Endothelial cell of umbilical vein (primary cell): ENCODE results near the gene TARBP2. TPM values are rescaled to one million over a fixed set of nuclear protein-coding genes. Genes with fewer than 3 reads are reported as not detected.

Source experiments
- BruUV-seq: library from RNA; stranded (reverse); fragments of 400-500 nt; replicated peaks from 2 replicates; lab custom pipeline; 2021; lab: Mats Ljungman, UMichigan
- CTCF ChIA-PET: fragments of 300-600, 350-600 bp; sonication (Branson Sonifier 250); formaldehyde crosslinking; loops from one replicate; lab custom pipeline; 2021; ENCODE audit warnings: antibody characterized with exemption, inconsistent platforms; lab: Charles Lee
- POLR2A ChIA-PET: fragments of 300-600, 350-600 bp; sonication (Branson Sonifier 250); formaldehyde crosslinking; loops from one replicate; lab custom pipeline; 2021; ENCODE audit warnings: antibody characterized with exemption, inconsistent platforms; lab: Charles Lee
- DNase-seq: peaks from one replicate; pipeline ENCODE4 v3.0.0-alpha.2; 2011; ENCODE audit warnings: low read depth, low spot score
- FAIRE-seq: peaks from 2 replicates; lab custom pipeline; 2011; peaks lifted over from hg19 to GRCh38; lab: Jason Lieb, UNC
- H2AFZ ChIP-seq: 2 replicates; pipeline ENCODE4 v1.6.0; 2012; ENCODE audit warnings: low read depth, low read length, control low read depth, inconsistent platforms
- H3K27ac ChIP-seq: 2 replicates; pipeline ENCODE4 v1.5.1; 2011; ENCODE audit warnings: low read depth, mild to moderate bottlenecking, control low read depth, low read length, moderate library complexity; ENCODE audit not compliant: insufficient read depth
- H3K27me3 ChIP-seq, 2 experiments: 2 replicates each; pipeline versions ENCODE4 v1.6.0 to v1.6.1; 2011; ENCODE audit warnings: low read length in 2 of 2, mixed read lengths in 1 of 2; ENCODE audit not compliant: control insufficient read depth in 2 of 2, insufficient read depth in 2 of 2
- H3K36me3 ChIP-seq, 2 experiments: 2 replicates in 1 of 2; 3 replicates in 1 of 2; pipeline ENCODE4 v1.5.1; 2011; ENCODE audit warnings: low read length in 2 of 2, mild to moderate bottlenecking in 1 of 2, moderate library complexity in 1 of 2; ENCODE audit not compliant: control insufficient read depth in 2 of 2, insufficient read depth in 2 of 2; ENCODE audit errors: extremely low read depth in 1 of 2
- H3K4me1 ChIP-seq: 3 replicates; pipeline ENCODE4 v1.5.1; 2011; ENCODE audit warnings: mild to moderate bottlenecking, low read length; ENCODE audit not compliant: control insufficient read depth, insufficient read depth; ENCODE audit errors: extremely low read depth
- H3K4me2 ChIP-seq: 2 replicates; pipeline ENCODE4 v1.6.1; 2011; ENCODE audit warnings: low read length, control low read depth, mixed read lengths; ENCODE audit not compliant: insufficient read depth
- H3K4me3 ChIP-seq, 3 experiments: fragments of 200-600 bp in 1 of 3; sonication (generic), shearing (Covaris generic) in 1 of 3; replicated peaks in 1 of 3; 2 replicates each; pipeline ENCODE4 v1.5.1; 2011 to 2016; ENCODE audit warnings: control low read depth in 3 of 3, low read length in 3 of 3, mild to moderate bottlenecking in 2 of 3, inconsistent platforms in 1 of 3, low read depth in 1 of 3, moderate library complexity in 1 of 3; ENCODE audit not compliant: insufficient read depth in 1 of 3
- H3K79me2 ChIP-seq: 2 replicates; pipeline ENCODE4 v1.6.0; 2012; ENCODE audit warnings: low read length, inconsistent platforms; ENCODE audit not compliant: control insufficient read depth, insufficient read depth
- H3K9ac ChIP-seq: replicated peaks from 2 replicates; pipeline ENCODE3; 2011; ENCODE audit warnings: low read length, control low read depth; ENCODE audit not compliant: insufficient read depth; ENCODE audit errors: extremely low read depth
- H3K9me1 ChIP-seq: replicated peaks from 3 replicates; pipeline ENCODE4 v1.6.0; 2011; ENCODE audit warnings: mild to moderate bottlenecking, low read length; ENCODE audit not compliant: control insufficient read depth, insufficient read depth; ENCODE audit errors: extremely low read depth
- H3K9me3 ChIP-seq: replicated peaks from 2 replicates; pipeline ENCODE4 v1.5.1; 2012; ENCODE audit warnings: low read length, inconsistent platforms; ENCODE audit not compliant: control insufficient read depth, insufficient read depth
- H4K20me1 ChIP-seq: replicated peaks from 2 replicates; pipeline ENCODE3; 2011; ENCODE audit warnings: mild to moderate bottlenecking, low read length; ENCODE audit not compliant: control insufficient read depth, insufficient read depth; ENCODE audit errors: extremely low read depth
- EZH2 ChIP-seq: IDR thresholded peaks from 2 replicates; pipeline ENCODE4 v1.6.1; 2012; ENCODE audit warnings: borderline replicate concordance, low read depth, mild to moderate bottlenecking, moderate library complexity, low read length, inconsistent platforms; ENCODE audit not compliant: severe bottlenecking
- FOS ChIP-seq: IDR thresholded peaks from 2 replicates; pipeline ENCODE4 v1.6.1; 2011; ENCODE audit warnings: mild to moderate bottlenecking, low read length, moderate library complexity, borderline replicate concordance; ENCODE audit not compliant: insufficient read depth
- GATA2 ChIP-seq: IDR thresholded peaks from 2 replicates; pipeline ENCODE4 v1.7.0; 2011; ENCODE audit warnings: low read depth, mild to moderate bottlenecking, moderate library complexity, mixed read lengths, low read length; ENCODE audit not compliant: insufficient read length, insufficient read depth
- JUN ChIP-seq: IDR thresholded peaks from 2 replicates; pipeline ENCODE4 v1.6.1; 2011; ENCODE audit warnings: borderline replicate concordance, low read depth; ENCODE audit not compliant: insufficient read length, insufficient read depth
- MYC ChIP-seq: IDR thresholded peaks from one replicate; pipeline ENCODE4 v1.6.1; 2011; ENCODE audit warnings: mild to moderate bottlenecking, low read depth, low read length
- POLR2A ChIP-seq: IDR thresholded peaks from 2 replicates; pipeline ENCODE4 v1.6.1; 2012; ENCODE audit warnings: low read depth, mild to moderate bottlenecking, control low read depth, low read length
- POLR2AphosphoS5 ChIP-seq: IDR thresholded peaks from 2 replicates; pipeline ENCODE4 v1.6.1; 2012; ENCODE audit warnings: low read depth, mild to moderate bottlenecking, control low read depth, low read length, moderate library complexity; ENCODE audit not compliant: insufficient read depth
- dilution Hi-C: fragments of 300-500 bp; cut with MboI; formaldehyde crosslinking; loops from one replicate; pipeline ENCODE4 v1.15.0; 2019; ENCODE audit warnings: low sequenced_read_pairs; ENCODE audit not compliant: extremely low pct_ligation_motif_present
- intact Hi-C: fragments of 100-400 bp; cut with micrococcal nuclease; formaldehyde crosslinking; loops from one replicate; pipeline ENCODE4 v1.10.0; 2022
- polyA plus RNA-seq, 4 experiments: library from polyadenylated mRNA; depleted of rRNA in 3 of 4; stranded (reverse) in 3 of 4; unstranded in 1 of 4; fragments of >200 nt; gene quantifications; 2 replicates each; pipeline versions ENCODE4 v1.2.1 to v1.2.3, GENCODE V29; 2011 to 2012; ENCODE audit warnings: missing spikeins in 1 of 4
- total RNA-seq: library from RNA; stranded (reverse); gene quantifications from 2 replicates; pipeline ENCODE4 v1.2.3, GENCODE V29; 2021
- TF ChIP-seq, protein P1 (sequence below), 2 donors: IDR thresholded peaks; 1 replicate in 1 of 2; 2 replicates in 1 of 2; pipeline ENCODE4 v1.5.1; 2011; ENCODE audit warnings: low read length in 2 of 2, mild to moderate bottlenecking in 2 of 2, moderate library complexity in 2 of 2, control low read depth in 1 of 2, inconsistent platforms in 1 of 2, low read depth in 1 of 2; ENCODE audit not compliant: insufficient read depth in 1 of 2; ENCODE audit errors: extremely low read depth in 1 of 2
- TF ChIP-seq, protein P2 (sequence below): IDR thresholded peaks from 2 replicates; pipeline ENCODE4 v1.6.1; 2011; ENCODE audit not compliant: insufficient read depth, insufficient read length

Gene TARBP2
- total and polyA plus RNA-seq, 2 donors (not counting 3 experiments of a cell fraction or from before 2014, with no cell fraction given), result 57.2 to 82.8 TPM

DNA sequence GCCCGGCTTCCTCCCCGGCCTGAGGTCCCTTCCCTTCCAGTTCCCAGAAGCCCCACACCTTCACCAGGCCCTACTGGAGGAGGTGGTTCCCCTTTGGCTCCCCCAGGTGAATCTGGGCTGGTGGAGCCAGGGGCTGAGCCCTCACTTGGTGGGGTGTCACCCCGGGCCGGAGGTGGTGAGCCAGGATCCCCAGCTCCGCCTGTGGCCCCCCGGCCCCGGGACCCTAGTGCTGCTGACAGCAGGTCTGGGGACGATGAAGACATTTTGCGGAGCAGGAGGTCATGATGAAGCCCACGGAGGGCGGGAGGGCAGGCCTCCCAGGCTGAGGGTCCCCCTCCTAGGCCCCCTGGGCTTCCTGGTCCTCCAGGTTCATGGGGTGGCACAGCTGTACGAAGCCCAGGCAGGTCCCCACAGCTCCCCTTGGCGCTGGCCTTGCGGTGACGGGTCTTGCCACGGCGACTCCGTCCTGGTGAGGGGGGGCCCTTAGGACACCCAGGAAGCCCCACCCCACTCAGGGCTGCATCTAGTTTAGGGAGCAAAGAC lies 18.4 kb upstream of the TARBP2 start:
- BruUV-seq, result no TSS peak
- dilution Hi-C loops (no loop called here), intact Hi-C loops (loop anchor here (2.0 kb wide), 1 partner anchor 26 kb away; no protein-coding TSS in a partner anchor)
- Histone ChIP-seq H3K4me1 (no peaks in the 10 kb centered on the region), H2AFZ (no peak overlapping the region), H3K4me3 (no peak overlapping the region), H3K9ac (no peak overlapping the region), H3K79me2 (peaks cover 2% of the 10 kb centered on the region), H3K4me2 (no peak overlapping the region), H4K20me1 (no peaks in the 10 kb centered on the region), H3K36me3 (peaks cover 28 to 63% of the 10 kb centered on the region in 2 experiments), H3K9me1 (no peaks in the 10 kb centered on the region), H3K9me3 (no peaks in the 10 kb centered on the region), H3K27ac (no peak overlapping the region), H3K27me3 (no peaks in the 10 kb centered on the region)
- no peak for DNase-seq
- CTCF ChIA-PET, result interaction anchor here (0.9 to 3.6 kb wide), 7 partner anchors 10 to 156 kb away, joined by 3 to 32 read pairs (median 6); no protein-coding TSS in a partner anchor
- FAIRE-seq, result no peak
- TF ChIP-seq GATA2 (no peak), JUN (no peak), EZH2 (no peak), POLR2A (no peak), MYC (no peak), FOS (no peak), POLR2AphosphoS5 (no peak)
- TF ChIP-seq, protein P1, sequence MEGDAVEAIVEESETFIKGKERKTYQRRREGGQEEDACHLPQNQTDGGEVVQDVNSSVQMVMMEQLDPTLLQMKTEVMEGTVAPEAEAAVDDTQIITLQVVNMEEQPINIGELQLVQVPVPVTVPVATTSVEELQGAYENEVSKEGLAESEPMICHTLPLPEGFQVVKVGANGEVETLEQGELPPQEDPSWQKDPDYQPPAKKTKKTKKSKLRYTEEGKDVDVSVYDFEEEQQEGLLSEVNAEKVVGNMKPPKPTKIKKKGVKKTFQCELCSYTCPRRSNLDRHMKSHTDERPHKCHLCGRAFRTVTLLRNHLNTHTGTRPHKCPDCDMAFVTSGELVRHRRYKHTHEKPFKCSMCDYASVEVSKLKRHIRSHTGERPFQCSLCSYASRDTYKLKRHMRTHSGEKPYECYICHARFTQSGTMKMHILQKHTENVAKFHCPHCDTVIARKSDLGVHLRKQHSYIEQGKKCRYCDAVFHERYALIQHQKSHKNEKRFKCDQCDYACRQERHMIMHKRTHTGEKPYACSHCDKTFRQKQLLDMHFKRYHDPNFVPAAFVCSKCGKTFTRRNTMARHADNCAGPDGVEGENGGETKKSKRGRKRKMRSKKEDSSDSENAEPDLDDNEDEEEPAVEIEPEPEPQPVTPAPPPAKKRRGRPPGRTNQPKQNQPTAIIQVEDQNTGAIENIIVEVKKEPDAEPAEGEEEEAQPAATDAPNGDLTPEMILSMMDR (IDR thresholded peaks at IDR 0.05; ENCODE audit: extremely low read depth in 1 of 2, insufficient read depth in 1 of 2, low read depth in 1 of 2, low read length in 2 of 2), result no peak
- TF ChIP-seq, protein P2, sequence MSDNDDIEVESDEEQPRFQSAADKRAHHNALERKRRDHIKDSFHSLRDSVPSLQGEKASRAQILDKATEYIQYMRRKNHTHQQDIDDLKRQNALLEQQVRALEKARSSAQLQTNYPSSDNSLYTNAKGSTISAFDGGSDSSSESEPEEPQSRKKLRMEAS, result no peak
- POLR2A ChIA-PET, result interaction anchor here (1.9 kb wide), 1 partner anchor 18 kb away, joined by 8 read pairs; the partner anchor contains the start of gene TARBP2
